Superior temporal gyrus (tissue), 1 donor: ENCODE results near the gene ZNF701.
"Not testable (repeated sequence)": the region's sequence is repeated elsewhere in the genome, so short reads cannot be mapped to it uniquely, and the experiment has no call there.

Experiments
- DNase-seq: peaks from one replicate; pipeline ENCODE4 v3.0.0-alpha.2; 2016; ENCODE audit errors: extremely low spot score

ZNF701 gene

GRCh38 chr19:52566121-52566520 lies 4.0 kb upstream of the ZNF701 start:
- no peak for DNase-seq

- no peak for DNase-seq
Observed at GRCh38 chr19:52566588-52566987, 3.5 kb upstream of the ZNF701 start.

- no peak for DNase-seq
Observed at GRCh38 chr19:52567921-52568320, 2.2 kb upstream of the ZNF701 start.

GRCh38 chr19:52569638-52569999 lies 468 bp upstream of the ZNF701 start:
- DNase-seq, result not testable (repeated sequence)

GRCh38 chr19:52584736-52585440 lies 14.8 kb downstream of the ZNF701 start:
- no peak for DNase-seq

GRCh38 chr19:52585604-52586003 lies 15.5 kb downstream of the ZNF701 start:
- DNase-seq, result no peak

GRCh38 chr19:52590728-52591127 lies 20.6 kb downstream of the ZNF701 start:
- DNase-seq, result no peak

- no peak for DNase-seq
Observed at GRCh38 chr19:52592301-52592700, 22.2 kb downstream of the ZNF701 start.

GRCh38 chr19:52593441-52593840 lies 23.4 kb downstream of the ZNF701 start:
- DNase-seq, result not testable (repeated sequence)

- no peak for DNase-seq
Observed at GRCh38 chr19:52599241-52599640, 29.2 kb downstream of the ZNF701 start.

- DNase-seq, result no peak
Observed at GRCh38 chr19:52600639-52601024, 30.5 kb downstream of the ZNF701 start.

- DNase-seq, result peak; percentile 68
Observed at GRCh38 chr19:52601025-52601973, 31.2 kb downstream of the ZNF701 start.

- peak; percentile 11 for DNase-seq
Observed at GRCh38 chr19:52601974-52602366, 31.9 kb downstream of the ZNF701 start.

GRCh38 chr19:52602941-52603340 lies 32.9 kb downstream of the ZNF701 start:
- DNase-seq, result no peak

- DNase-seq, result no peak
Observed at GRCh38 chr19:52603558-52604207, 33.6 kb downstream of the ZNF701 start.

GRCh38 chr19:52613299-52613906 lies 43.3 kb downstream of the ZNF701 start:
- no peak for DNase-seq

GRCh38 chr19:52621376-52621775 lies 51.3 kb downstream of the ZNF701 start:
- DNase-seq, result no peak

- DNase-seq, result no peak
Observed at GRCh38 chr19:52622261-52622660, 52.2 kb downstream of the ZNF701 start.

- DNase-seq, result no peak
Observed at GRCh38 chr19:52626915-52627314, 56.8 kb downstream of the ZNF701 start.

GRCh38 chr19:52627441-52627840 lies 57.4 kb downstream of the ZNF701 start:
- DNase-seq, result not testable (repeated sequence)

- DNase-seq, result no peak
Observed at GRCh38 chr19:52635786-52636570, 65.9 kb downstream of the ZNF701 start.
